HT-29 (cell line): Measurements from ENCODE around the gene RNF2. TPM values are rescaled to one million over a fixed set of nuclear protein-coding genes. Genes with fewer than 3 reads are reported as not detected.

Source experiments
- DNase-seq: peaks from one replicate; pipeline ENCODE4 v3.0.0-alpha.2; 2015; ENCODE audit warnings: low spot score
- small RNA-seq: library from RNA; depleted of rRNA; stranded (forward); fragments of <200 nt; gene quantifications from one replicate; pipeline ENCODE3, GENCODE V24; 2014
- total RNA-seq: library from RNA; depleted of rRNA; stranded (reverse); fragments of >200 nt; shearing (Covaris generic); gene quantifications from 2 replicates; pipeline ENCODE4 v1.2.3, GENCODE V29; 2014; rRNA removed

Gene RNF2
- total RNA-seq, 1 experiment from 2014 or later, result 14.3 TPM

DNA sequence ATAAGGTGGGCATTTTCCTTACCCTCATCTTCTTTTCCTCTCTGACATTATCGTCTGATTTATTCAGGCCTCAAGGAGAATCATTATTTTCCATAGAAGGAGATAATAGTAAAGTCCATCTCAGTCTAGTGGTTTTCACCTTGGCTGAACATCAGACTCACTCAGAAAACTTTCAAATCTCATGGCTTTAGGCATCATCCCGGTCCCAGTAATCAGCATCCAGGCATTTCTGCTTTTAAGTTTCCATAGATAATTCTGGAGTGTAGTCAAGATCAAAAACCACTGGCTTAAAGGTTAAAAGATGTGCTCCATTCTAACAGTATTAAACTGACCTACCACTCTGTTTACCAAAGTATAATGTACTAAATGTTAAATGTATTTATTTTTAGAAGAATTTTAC is 49.4 kb downstream of the RNF2 start:
- DNase-seq, result no peak

DNA sequence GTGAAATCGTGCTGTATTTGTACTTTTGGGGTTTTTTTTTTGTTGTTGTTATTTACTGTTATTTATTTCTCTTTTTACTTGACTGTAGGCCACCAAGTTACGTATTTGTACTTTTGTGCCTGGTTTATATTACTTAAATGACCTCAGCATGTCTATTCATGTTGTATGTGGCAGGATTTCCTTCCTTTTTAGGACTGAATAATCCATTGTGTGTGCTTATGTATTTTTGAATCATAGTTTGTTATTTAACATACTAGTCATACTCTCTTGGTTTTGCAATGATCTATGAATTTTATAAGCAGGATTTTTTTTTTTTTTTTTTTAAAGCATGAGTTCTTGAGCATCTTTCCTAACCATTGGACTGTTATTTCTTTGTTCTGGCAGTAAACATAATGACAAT is 51.2 kb downstream of the RNF2 start:
- DNase-seq, result no peak

DNA sequence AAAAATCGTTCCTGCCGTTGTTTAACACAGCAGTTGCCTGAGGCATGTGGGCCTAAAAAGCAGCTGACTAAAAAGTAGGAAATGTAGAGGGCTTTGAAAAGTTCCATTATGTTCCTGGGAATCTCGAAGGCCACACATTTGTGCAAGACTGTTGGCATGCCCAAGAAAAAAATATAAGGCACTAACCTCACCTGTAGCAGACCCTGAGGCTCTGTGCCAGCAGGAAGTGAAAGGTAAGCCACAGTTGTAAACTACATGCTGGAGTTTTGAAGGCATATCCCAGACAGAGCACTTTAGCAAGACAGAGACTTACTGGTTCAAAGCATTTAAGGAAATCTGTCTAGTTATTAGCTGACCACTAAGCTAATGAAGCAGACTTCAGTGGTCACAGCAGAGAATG is 58.7 kb downstream of the RNF2 start:
- DNase-seq, result no peak

DNA sequence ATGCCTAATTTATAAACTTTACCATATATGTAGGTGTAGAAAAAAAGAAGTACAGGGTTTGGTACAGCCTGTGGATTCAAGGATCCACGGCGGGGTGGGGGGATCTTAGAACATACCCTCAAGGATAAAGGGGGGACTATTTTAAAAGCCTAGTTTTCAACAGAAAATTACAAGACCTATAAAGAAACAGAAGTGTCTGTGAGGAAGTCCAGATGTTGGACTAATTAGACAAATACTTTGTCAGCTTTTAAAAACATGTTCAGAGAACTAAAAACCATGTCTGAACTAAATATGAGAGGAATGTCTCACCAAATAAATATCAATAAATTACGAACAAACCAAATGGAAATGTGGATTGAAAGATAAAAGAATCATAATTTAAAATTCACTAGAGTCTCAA is 59.8 kb downstream of the RNF2 start:
- DNase-seq, result no peak

DNA sequence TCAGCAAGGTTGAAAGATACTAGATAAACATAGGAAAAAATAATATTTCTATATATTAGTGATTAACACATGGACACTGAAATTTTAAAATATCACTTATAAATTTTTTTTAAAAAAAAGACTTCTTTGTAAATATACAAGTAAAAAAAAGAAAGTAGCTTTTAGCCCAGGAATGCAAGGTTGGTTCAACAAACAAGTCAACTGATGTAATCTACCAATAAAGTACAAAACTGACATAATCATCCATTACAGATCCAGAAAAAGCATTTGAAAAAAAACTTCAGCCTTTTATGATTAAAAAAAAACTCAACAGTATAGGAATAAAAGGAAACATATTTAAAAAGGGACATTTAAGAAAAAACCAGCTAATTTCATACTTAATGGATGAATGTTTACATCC is 63.0 kb downstream of the RNF2 start:
- peak; percentile 9 for DNase-seq

DNA sequence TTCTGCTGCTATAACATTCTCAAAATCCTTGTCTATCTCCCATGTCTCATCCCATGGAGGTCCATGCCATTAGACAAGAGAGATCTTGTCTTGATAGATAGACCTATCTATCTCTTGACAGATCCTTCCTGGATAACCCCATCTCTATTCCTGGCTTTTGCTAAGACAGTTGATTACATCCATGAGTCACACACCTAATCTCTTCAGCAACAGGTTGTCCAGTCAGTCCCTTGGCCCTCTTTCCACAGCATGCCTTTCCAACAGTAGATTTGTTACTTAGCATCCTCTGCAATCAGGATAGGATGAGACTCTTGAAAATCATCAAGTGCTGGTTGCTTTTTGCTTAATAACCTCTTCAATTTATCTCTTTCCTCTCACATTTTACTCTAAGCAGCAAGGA is 64.8 kb downstream of the RNF2 start:
- no peak for DNase-seq

DNA sequence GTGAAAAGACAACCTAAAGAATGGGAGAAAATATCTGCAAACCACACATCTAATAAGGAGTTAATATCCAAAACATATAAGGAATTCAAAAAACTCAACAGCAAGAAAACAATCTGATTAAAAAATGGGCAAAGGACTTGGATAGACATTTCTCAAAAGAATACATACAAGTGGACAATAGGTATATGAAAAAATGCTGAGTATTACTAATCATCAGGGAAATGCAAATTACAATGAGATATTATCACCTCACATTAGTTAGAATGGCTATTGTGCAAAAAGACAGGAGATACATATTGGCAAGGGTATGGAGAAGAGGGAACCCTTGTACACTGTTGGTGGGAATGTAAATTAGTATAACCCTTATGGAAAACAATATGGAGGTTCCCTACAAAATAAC is 66.5 kb downstream of the RNF2 start:
- no peak for DNase-seq

DNA sequence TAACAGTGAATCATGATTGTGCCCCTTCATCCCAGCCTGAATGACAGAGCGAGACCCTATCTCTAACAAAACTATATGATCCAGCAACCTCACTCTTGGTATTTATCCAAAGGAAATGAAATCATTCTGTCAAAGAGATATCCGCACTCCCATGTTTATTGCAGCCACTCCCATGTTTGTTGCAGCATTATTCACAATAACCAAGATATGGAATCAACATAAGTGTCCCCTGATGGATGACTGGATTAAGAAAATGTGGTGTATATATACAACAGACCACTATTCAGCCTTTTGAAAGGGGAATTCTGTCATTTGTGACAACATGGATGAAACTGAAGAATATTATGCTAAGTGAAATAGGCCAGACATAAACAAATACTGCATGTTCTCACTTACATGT is 67.0 kb downstream of the RNF2 start:
- no peak for DNase-seq

DNA sequence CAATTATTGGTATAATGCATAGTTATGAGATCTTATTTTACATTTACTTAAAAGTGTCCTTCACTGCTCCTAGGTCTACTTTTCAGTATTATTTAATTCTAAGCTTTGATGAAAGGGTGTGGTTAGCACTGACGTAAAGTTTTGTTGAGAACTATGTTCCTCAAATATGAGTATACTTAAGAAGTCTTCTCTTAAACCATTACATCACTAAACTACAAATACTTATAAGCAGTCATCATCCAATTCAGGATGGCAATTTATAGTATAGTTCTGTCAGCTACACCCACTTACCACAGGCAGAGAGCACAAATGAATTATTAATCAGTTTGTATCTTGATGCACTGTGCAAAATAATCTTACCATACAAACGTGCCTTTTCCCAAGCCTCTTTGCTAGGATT is 84.3 kb downstream of the RNF2 start:
- DNase-seq, result no peak

DNA sequence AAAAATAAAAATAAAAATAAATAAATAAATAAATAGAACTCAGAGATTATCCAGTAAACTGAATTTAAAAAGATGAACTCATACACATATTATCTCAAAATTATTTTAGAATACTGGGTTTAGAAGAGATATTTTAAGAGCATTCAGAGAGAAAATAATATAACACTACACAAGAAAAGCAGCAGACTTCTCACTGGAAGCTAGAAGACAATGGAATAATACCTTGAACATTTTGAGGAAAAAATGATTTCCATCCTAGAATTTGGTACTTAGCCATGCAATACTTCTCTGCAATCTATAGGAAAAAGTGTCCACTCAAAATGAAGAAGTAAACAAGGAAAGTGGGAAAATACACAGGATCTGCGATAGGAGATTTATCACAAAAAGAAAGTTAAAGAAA is 87.2 kb downstream of the RNF2 start:
- DNase-seq, result no peak

DNA sequence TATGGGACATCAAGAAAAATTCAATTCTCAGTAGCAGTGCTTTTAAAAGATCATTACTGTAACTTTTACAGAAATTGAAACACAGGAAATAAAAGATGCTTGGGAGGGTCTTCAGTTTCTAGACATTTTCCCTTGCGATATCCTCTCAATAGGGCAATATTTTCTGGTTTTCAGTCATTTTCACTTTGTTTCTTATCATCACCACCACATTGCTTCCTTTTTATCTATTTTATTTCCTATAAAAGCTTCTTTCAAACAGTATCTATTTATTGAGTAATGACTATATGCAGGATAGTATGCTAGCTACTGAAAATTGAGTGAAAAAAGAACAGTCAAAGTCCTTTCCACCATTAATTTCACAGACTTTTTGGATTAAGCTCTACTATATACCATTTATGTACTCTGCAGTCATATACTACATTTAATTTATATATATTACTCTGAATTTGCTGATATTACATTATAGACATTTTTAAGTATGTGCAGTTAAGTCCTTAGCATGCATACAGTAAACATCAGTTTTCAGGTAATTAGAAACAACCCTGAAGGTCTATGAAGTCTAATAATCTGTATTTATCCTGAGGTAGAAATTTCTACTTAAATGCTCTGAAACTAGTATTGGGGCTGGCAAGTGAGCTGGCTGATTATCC is 92.7 kb downstream of the RNF2 start:
- DNase-seq, result no peak

DNA sequence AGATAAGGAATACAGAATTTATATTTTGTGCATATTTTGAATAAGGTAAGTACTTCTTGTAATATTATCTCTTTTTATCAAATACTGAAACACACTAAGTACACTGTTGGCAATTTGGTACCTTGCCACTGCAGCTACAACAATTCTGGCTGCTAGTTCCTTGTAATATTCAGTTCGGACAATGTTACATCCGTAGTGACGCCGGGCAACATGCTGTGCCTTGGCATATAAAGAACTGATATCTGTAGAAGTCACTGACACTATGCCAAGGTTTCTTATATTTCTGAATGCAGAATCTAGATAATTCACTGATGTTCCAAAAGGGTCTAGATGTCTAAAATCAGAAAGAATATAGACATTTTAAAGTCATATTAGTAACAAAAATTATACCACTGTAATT is 93.9 kb downstream of the RNF2 start:
- DNase-seq, result no peak

DNA sequence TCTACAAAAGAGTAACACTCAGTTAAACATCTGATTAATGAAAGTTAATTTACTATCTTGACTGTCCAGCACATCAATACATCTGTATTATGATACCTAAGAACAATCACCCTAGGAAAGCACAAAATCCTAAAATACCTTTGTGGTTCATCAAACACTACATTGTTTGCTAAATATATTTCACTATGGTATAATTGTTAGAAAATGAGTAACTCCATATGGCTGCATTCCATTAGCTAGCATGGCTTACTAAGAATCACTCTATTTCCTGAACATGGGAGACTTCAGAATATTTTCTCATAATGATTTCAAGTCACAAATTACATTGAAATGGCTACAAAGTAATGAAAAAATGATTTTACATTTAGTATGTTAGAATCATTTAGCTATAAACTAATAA is 98.9 kb downstream of the RNF2 start:
- no peak for DNase-seq

DNA sequence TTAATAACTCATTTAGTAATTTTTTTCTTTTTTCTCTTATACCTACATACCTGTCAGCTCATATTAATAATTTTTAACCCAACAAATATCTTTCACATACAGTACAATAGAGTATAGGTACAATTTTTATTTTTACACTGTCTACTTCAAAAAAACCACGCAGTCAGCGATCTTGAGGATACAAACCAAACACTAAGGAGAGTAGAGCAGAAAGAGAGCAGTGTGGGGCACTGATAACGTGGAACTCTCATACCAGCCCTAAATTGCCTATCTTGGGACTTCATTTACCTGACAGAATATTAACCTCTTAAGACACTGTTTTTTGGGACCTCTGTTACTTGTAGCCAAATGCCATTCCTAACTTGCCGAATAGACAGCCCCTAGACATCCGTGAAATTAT is 105.9 kb downstream of the RNF2 start:
- no peak for DNase-seq

Small RNAs within 50 kb of the gene (small RNA-seq; reads per million reads assigned to genes)
- gene RNA5SP72, result 0.57 reads per million

Other genes starting within 250 kb of the RNF2 start
- 1.2 and 1.9 TPM in 2 replicates for gene NIBAN1, start 71.0 kb upstream of the RNF2 start, total RNA-seq
- 2.8 and 3.3 TPM in 2 replicates for gene TRMT1L, start 111.4 kb downstream of the RNF2 start, total RNA-seq
- 0.71 and 0.83 TPM in 2 replicates for gene SWT1, start 111.6 kb downstream of the RNF2 start, total RNA-seq